ENCODE results near the gene PHACTR2.

Gene PHACTR2

GRCh38 chr6:143675946-143676345, 1.8 kb upstream of the PHACTR2 start:
- H3K9me3 ChIP-seq (ENCODE audit: control insufficient read depth in 1 of 2, low read length in 2 of 2) = no peaks in the 10 kb centered on the region
- H3K4me1 ChIP-seq (ENCODE audit: control insufficient read depth in 1 of 2, insufficient read depth in 2 of 2, low read length in 2 of 2) = peaks cover 11 to 14% of the 10 kb centered on the region in 2 donors
- peak overlapping the region; percentile 6 for H3K27ac ChIP-seq (ENCODE audit: low read length)
- no peak overlapping the region for H3K4me3 ChIP-seq (ENCODE audit: low read depth in 1 of 2, low read length in 2 of 2)
- H3K27me3 ChIP-seq (ENCODE audit: low read depth, low read length) = no peaks in the 10 kb centered on the region
- H3K36me3 ChIP-seq (ENCODE audit: control insufficient read depth in 1 of 2, insufficient read depth in 2 of 2, low read length in 2 of 2) = peaks cover 0 to 9% of the 10 kb centered on the region in 2 donors

GRCh38 chr6:143676437-143677045, 1.2 kb upstream of the PHACTR2 start:
- H3K27ac ChIP-seq (ENCODE audit: low read length) = no peak overlapping the region
- H3K9me3 ChIP-seq (ENCODE audit: control insufficient read depth in 1 of 2, low read length in 2 of 2) = no peaks in the 10 kb centered on the region
- H3K4me1 ChIP-seq (ENCODE audit: control insufficient read depth in 1 of 2, insufficient read depth in 2 of 2, low read length in 2 of 2) = peaks cover 11 to 14% of the 10 kb centered on the region in 2 donors
- H3K27me3 ChIP-seq (ENCODE audit: low read depth, low read length) = no peaks in the 10 kb centered on the region
- peaks cover 0 to 9% of the 10 kb centered on the region in 2 donors for H3K36me3 ChIP-seq (ENCODE audit: control insufficient read depth in 1 of 2, insufficient read depth in 2 of 2, low read length in 2 of 2)
- H3K4me3 ChIP-seq (ENCODE audit: low read depth in 1 of 2, low read length in 2 of 2) = no peak overlapping the region

- Histone ChIP-seq H3K9me3 (ENCODE audit: control insufficient read depth in 1 of 2, low read length in 2 of 2) (peaks cover 0 to 2% of the 10 kb centered on the region in 2 donors), H3K27me3 (ENCODE audit: low read depth, low read length) (no peaks in the 10 kb centered on the region), H3K36me3 (ENCODE audit: control insufficient read depth in 1 of 2, insufficient read depth in 2 of 2, low read length in 2 of 2) (peaks cover 0 to 9% of the 10 kb centered on the region in 2 donors), H3K27ac (ENCODE audit: low read length) (peak overlapping the region; percentile 97), H3K4me1 (ENCODE audit: control insufficient read depth in 1 of 2, insufficient read depth in 2 of 2, low read length in 2 of 2) (peaks cover 11 to 14% of the 10 kb centered on the region in 2 donors), H3K4me3 (ENCODE audit: low read depth in 1 of 2, low read length in 2 of 2) (peak overlapping the region; percentile 88 to 95)
These were observed 231 bp upstream of the PHACTR2 start for GRCh38 chr6:143677577-143677890.

- Histone ChIP-seq H3K36me3 (ENCODE audit: control insufficient read depth in 1 of 2, insufficient read depth in 2 of 2, low read length in 2 of 2) (peaks cover 0 to 9% of the 10 kb centered on the region in 2 donors), H3K27ac (ENCODE audit: low read length) (peak overlapping the region; percentile 97), H3K27me3 (ENCODE audit: low read depth, low read length) (no peaks in the 10 kb centered on the region), H3K4me3 (ENCODE audit: low read depth in 1 of 2, low read length in 2 of 2) (peak overlapping the region; percentile 88 to 95), H3K4me1 (ENCODE audit: control insufficient read depth in 1 of 2, insufficient read depth in 2 of 2, low read length in 2 of 2) (peaks cover 5 to 9% of the 10 kb centered on the region in 2 donors), H3K9me3 (ENCODE audit: control insufficient read depth in 1 of 2, low read length in 2 of 2) (peaks cover 8 to 13% of the 10 kb centered on the region in 2 donors)
These were observed 1.3 kb downstream of the PHACTR2 start for GRCh38 chr6:143679041-143679440.

GRCh38 chr6:143680141-143680540, 2.4 kb downstream of the PHACTR2 start:
- Histone ChIP-seq H3K9me3 (ENCODE audit: control insufficient read depth in 1 of 2, low read length in 2 of 2) (peaks cover 8 to 13% of the 10 kb centered on the region in 2 donors), H3K4me1 (ENCODE audit: control insufficient read depth in 1 of 2, insufficient read depth in 2 of 2, low read length in 2 of 2) (peaks cover 4 to 7% of the 10 kb centered on the region in 2 donors), H3K27ac (ENCODE audit: low read length) (peak overlapping the region; percentile 97), H3K27me3 (ENCODE audit: low read depth, low read length) (no peaks in the 10 kb centered on the region), H3K36me3 (ENCODE audit: control insufficient read depth in 1 of 2, insufficient read depth in 2 of 2, low read length in 2 of 2) (peaks cover 0 to 9% of the 10 kb centered on the region in 2 donors), H3K4me3 (ENCODE audit: low read depth in 1 of 2, low read length in 2 of 2) (peak overlapping the region; percentile 27 to 88)

GRCh38 chr6:143682805-143683204, 5.0 kb downstream of the PHACTR2 start:
- H3K36me3 ChIP-seq (ENCODE audit: control insufficient read depth in 1 of 2, insufficient read depth in 2 of 2, low read length in 2 of 2) = peaks cover 0 to 9% of the 10 kb centered on the region in 2 donors
- H3K27ac ChIP-seq (ENCODE audit: low read length) = no peak overlapping the region
- H3K4me3 ChIP-seq (ENCODE audit: low read depth in 1 of 2, low read length in 2 of 2) = peak overlapping the region in 1 of 2 donors; percentile 5
- no peaks in the 10 kb centered on the region for H3K27me3 ChIP-seq (ENCODE audit: low read depth, low read length)
- H3K4me1 ChIP-seq (ENCODE audit: control insufficient read depth in 1 of 2, insufficient read depth in 2 of 2, low read length in 2 of 2) = peaks cover 4 to 7% of the 10 kb centered on the region in 2 donors
- peaks cover 8 to 13% of the 10 kb centered on the region in 2 donors for H3K9me3 ChIP-seq (ENCODE audit: control insufficient read depth in 1 of 2, low read length in 2 of 2)

GRCh38 chr6:143684486-143684885, 6.7 kb downstream of the PHACTR2 start:
- no peaks in the 10 kb centered on the region for H3K27me3 ChIP-seq (ENCODE audit: low read depth, low read length)
- no peak overlapping the region for H3K4me3 ChIP-seq (ENCODE audit: low read depth in 1 of 2, low read length in 2 of 2)
- H3K27ac ChIP-seq (ENCODE audit: low read length) = no peak overlapping the region
- peaks cover 8 to 13% of the 10 kb centered on the region in 2 donors for H3K9me3 ChIP-seq (ENCODE audit: control insufficient read depth in 1 of 2, low read length in 2 of 2)
- H3K36me3 ChIP-seq (ENCODE audit: control insufficient read depth in 1 of 2, insufficient read depth in 2 of 2, low read length in 2 of 2) = no peaks in the 10 kb centered on the region
- peaks cover 0 to 24% of the 10 kb centered on the region in 2 donors for H3K4me1 ChIP-seq (ENCODE audit: control insufficient read depth in 1 of 2, insufficient read depth in 2 of 2, low read length in 2 of 2)

GRCh38 chr6:143685653-143686052, 7.9 kb downstream of the PHACTR2 start:
- peaks cover 3 to 35% of the 10 kb centered on the region in 2 donors for H3K4me1 ChIP-seq (ENCODE audit: control insufficient read depth in 1 of 2, insufficient read depth in 2 of 2, low read length in 2 of 2)
- H3K4me3 ChIP-seq (ENCODE audit: low read depth in 1 of 2, low read length in 2 of 2) = no peak overlapping the region
- H3K9me3 ChIP-seq (ENCODE audit: control insufficient read depth in 1 of 2, low read length in 2 of 2) = peaks cover 8 to 13% of the 10 kb centered on the region in 2 donors
- no peak overlapping the region for H3K27ac ChIP-seq (ENCODE audit: low read length)
- H3K27me3 ChIP-seq (ENCODE audit: low read depth, low read length) = no peaks in the 10 kb centered on the region
- H3K36me3 ChIP-seq (ENCODE audit: control insufficient read depth in 1 of 2, insufficient read depth in 2 of 2, low read length in 2 of 2) = no peaks in the 10 kb centered on the region

GRCh38 chr6:143687591-143687990, 9.8 kb downstream of the PHACTR2 start:
- Histone ChIP-seq H3K9me3 (ENCODE audit: control insufficient read depth in 1 of 2, low read length in 2 of 2) (peaks cover 8 to 10% of the 10 kb centered on the region in 2 donors), H3K4me1 (ENCODE audit: control insufficient read depth in 1 of 2, insufficient read depth in 2 of 2, low read length in 2 of 2) (peaks cover 11 to 55% of the 10 kb centered on the region in 2 donors)

GRCh38 chr6:143688681-143689080, 10.9 kb downstream of the PHACTR2 start:
- H3K27me3 ChIP-seq (ENCODE audit: low read depth, low read length) = no peaks in the 10 kb centered on the region
- H3K36me3 ChIP-seq (ENCODE audit: control insufficient read depth in 1 of 2, insufficient read depth in 2 of 2, low read length in 2 of 2) = no peaks in the 10 kb centered on the region
- H3K4me3 ChIP-seq (ENCODE audit: low read depth in 1 of 2, low read length in 2 of 2) = no peak overlapping the region
- peaks cover 0 to under 1% of the 10 kb centered on the region in 2 donors for H3K9me3 ChIP-seq (ENCODE audit: control insufficient read depth in 1 of 2, low read length in 2 of 2)
- peaks cover 11 to 65% of the 10 kb centered on the region in 2 donors for H3K4me1 ChIP-seq (ENCODE audit: control insufficient read depth in 1 of 2, insufficient read depth in 2 of 2, low read length in 2 of 2)
- H3K27ac ChIP-seq (ENCODE audit: low read length) = no peak overlapping the region

More at GRCh38 chr6:143687591-143687990, 9.8 kb downstream of the PHACTR2 start:
- Histone ChIP-seq H3K27me3 (ENCODE audit: low read depth, low read length) (no peaks in the 10 kb centered on the region), H3K36me3 (ENCODE audit: control insufficient read depth in 1 of 2, insufficient read depth in 2 of 2, low read length in 2 of 2) (no peaks in the 10 kb centered on the region), H3K27ac (ENCODE audit: low read length) (peak overlapping the region; percentile 43), H3K4me3 (ENCODE audit: low read depth in 1 of 2, low read length in 2 of 2) (no peak overlapping the region)

- Histone ChIP-seq H3K27me3 (ENCODE audit: low read depth, low read length) (no peaks in the 10 kb centered on the region), H3K9me3 (ENCODE audit: control insufficient read depth in 1 of 2, low read length in 2 of 2) (no peaks in the 10 kb centered on the region), H3K36me3 (ENCODE audit: control insufficient read depth in 1 of 2, insufficient read depth in 2 of 2, low read length in 2 of 2) (no peaks in the 10 kb centered on the region), H3K4me3 (ENCODE audit: low read depth in 1 of 2, low read length in 2 of 2) (no peak overlapping the region), H3K27ac (ENCODE audit: low read length) (no peak overlapping the region), H3K4me1 (ENCODE audit: control insufficient read depth in 1 of 2, insufficient read depth in 2 of 2, low read length in 2 of 2) (peaks cover 11 to 63% of the 10 kb centered on the region in 2 donors)
These were observed 12.1 kb downstream of the PHACTR2 start for GRCh38 chr6:143689852-143690251.

GRCh38 chr6:143691155-143691554, 13.4 kb downstream of the PHACTR2 start:
- H3K27me3 ChIP-seq (ENCODE audit: low read depth, low read length) = no peaks in the 10 kb centered on the region
- no peak overlapping the region for H3K27ac ChIP-seq (ENCODE audit: low read length)
- H3K36me3 ChIP-seq (ENCODE audit: control insufficient read depth in 1 of 2, insufficient read depth in 2 of 2, low read length in 2 of 2) = no peaks in the 10 kb centered on the region
- peaks cover 18 to 76% of the 10 kb centered on the region in 2 donors for H3K4me1 ChIP-seq (ENCODE audit: control insufficient read depth in 1 of 2, insufficient read depth in 2 of 2, low read length in 2 of 2)
- H3K4me3 ChIP-seq (ENCODE audit: low read depth in 1 of 2, low read length in 2 of 2) = no peak overlapping the region
- H3K9me3 ChIP-seq (ENCODE audit: control insufficient read depth in 1 of 2, low read length in 2 of 2) = no peaks in the 10 kb centered on the region

Measured in muscle layer of duodenum (tissue), 2 donors.